ENCODE results near the gene PARD3.

The PARD3 gene

GRCh38 chr10:34181553-34182300 is 633.4 kb downstream of the PARD3 start:
- Histone ChIP-seq H3K9me2 (replicated peaks; ENCODE audit: control insufficient read depth, low read length) (no peaks in the 10 kb centered on the region), H3K79me2 (ENCODE audit: control insufficient read depth, low read length) (no peaks in the 10 kb centered on the region), H3K4me1 (ENCODE audit: control insufficient read depth, low read length) (no peaks in the 10 kb centered on the region), H3K27me3 (ENCODE audit: control insufficient read depth, low read length) (no peaks in the 10 kb centered on the region), H3K36me3 (ENCODE audit: control insufficient read depth, low read length) (no peaks in the 10 kb centered on the region), H3K4me2 (ENCODE audit: low read length) (no peak overlapping the region), H4K20me1 (ENCODE audit: control insufficient read depth, insufficient read depth, low read depth, low read length) (no peaks in the 10 kb centered on the region), H3F3A (ENCODE audit: control insufficient read depth, insufficient read depth) (no peaks in the 10 kb centered on the region), H3K27ac (ENCODE audit: low read depth, low read length) (no peak overlapping the region), H3K4me3 (ENCODE audit: low read length) (no peak overlapping the region), H3K9me3 (ENCODE audit: control insufficient read depth, insufficient read depth, low read length) (no peaks in the 10 kb centered on the region)
- TF ChIP-seq CTCF (IDR thresholded peaks at IDR 0.05; ENCODE audit: low read depth, low read length, poor library complexity, severe bottlenecking) (no peak), EZH2phosphoT487 (IDR thresholded peaks at IDR 0.05; ENCODE audit: borderline replicate concordance, low read length) (no peak)

GRCh38 chr10:34180749-34181148 is 634.3 kb downstream of the PARD3 start:
- Histone ChIP-seq H3K4me3 (ENCODE audit: low read length) (no peak overlapping the region), H3K4me1 (ENCODE audit: control insufficient read depth, low read length) (no peaks in the 10 kb centered on the region), H3K27me3 (ENCODE audit: control insufficient read depth, low read length) (no peaks in the 10 kb centered on the region), H4K20me1 (ENCODE audit: control insufficient read depth, insufficient read depth, low read depth, low read length) (no peaks in the 10 kb centered on the region), H3F3A (ENCODE audit: control insufficient read depth, insufficient read depth) (no peaks in the 10 kb centered on the region), H3K9me3 (ENCODE audit: control insufficient read depth, insufficient read depth, low read length) (no peaks in the 10 kb centered on the region), H3K79me2 (ENCODE audit: control insufficient read depth, low read length) (no peaks in the 10 kb centered on the region), H3K36me3 (ENCODE audit: control insufficient read depth, low read length) (no peaks in the 10 kb centered on the region), H3K4me2 (ENCODE audit: low read length) (no peak overlapping the region), H3K27ac (ENCODE audit: low read depth, low read length) (no peak overlapping the region), H3K9me2 (replicated peaks; ENCODE audit: control insufficient read depth, low read length) (no peaks in the 10 kb centered on the region)
- TF ChIP-seq CTCF (IDR thresholded peaks at IDR 0.05; ENCODE audit: low read depth, low read length, poor library complexity, severe bottlenecking) (no peak), EZH2phosphoT487 (IDR thresholded peaks at IDR 0.05; ENCODE audit: borderline replicate concordance, low read length) (no peak)

GRCh38 chr10:34179280-34179679 is 635.8 kb downstream of the PARD3 start:
- Histone ChIP-seq H3F3A (ENCODE audit: control insufficient read depth, insufficient read depth) (no peaks in the 10 kb centered on the region), H3K4me2 (ENCODE audit: low read length) (no peak overlapping the region), H3K9me3 (ENCODE audit: control insufficient read depth, insufficient read depth, low read length) (no peaks in the 10 kb centered on the region), H4K20me1 (ENCODE audit: control insufficient read depth, insufficient read depth, low read depth, low read length) (no peaks in the 10 kb centered on the region), H3K4me1 (ENCODE audit: control insufficient read depth, low read length) (no peaks in the 10 kb centered on the region), H3K27ac (ENCODE audit: low read depth, low read length) (no peak overlapping the region), H3K9me2 (replicated peaks; ENCODE audit: control insufficient read depth, low read length) (no peaks in the 10 kb centered on the region), H3K36me3 (ENCODE audit: control insufficient read depth, low read length) (no peaks in the 10 kb centered on the region), H3K4me3 (ENCODE audit: low read length) (no peak overlapping the region), H3K27me3 (ENCODE audit: control insufficient read depth, low read length) (no peaks in the 10 kb centered on the region), H3K79me2 (ENCODE audit: control insufficient read depth, low read length) (no peaks in the 10 kb centered on the region)
- TF ChIP-seq EZH2phosphoT487 (IDR thresholded peaks at IDR 0.05; ENCODE audit: borderline replicate concordance, low read length) (no peak), CTCF (IDR thresholded peaks at IDR 0.05; ENCODE audit: low read depth, low read length, poor library complexity, severe bottlenecking) (no peak)
